GM23338 (cell line): ENCODE measurements around the gene BAG3. TPM values are rescaled to one million over a fixed set of nuclear protein-coding genes. Genes with fewer than 3 reads are reported as not detected.

ENCODE experiments used
- ATAC-seq: fragments of 200-7000 bp; cut with Tn5 transposase; 3 replicates; pipeline ENCODE4 v1.9.1; 2020
- DNase-seq: peaks from one replicate; pipeline ENCODE4 v3.0.0-alpha.2; 2015; ENCODE audit warnings: low spot score
- H2AFZ ChIP-seq: fragments of 200-600 bp; sonication (generic); 2 replicates; pipeline ENCODE4 v1.8.0; 2016; ENCODE audit warnings: antibody characterized with exemption, mild to moderate bottlenecking, moderate library complexity
- H3F3A ChIP-seq: fragments of 200-600 bp; sonication (generic); replicated peaks from 2 replicates; pipeline ENCODE4 v1.8.0; 2017; ENCODE audit warnings: antibody characterized with exemption, mixed run types, low read depth
- H3K27ac ChIP-seq: fragments of 200-600 bp; sonication (generic); 2 replicates; pipeline ENCODE4 v1.6.1; 2016; ENCODE audit warnings: low read depth
- H3K27me3 ChIP-seq: fragments of 200-600 bp; sonication (generic); 2 replicates; pipeline ENCODE4 v1.8.0; 2016; ENCODE audit warnings: mild to moderate bottlenecking, mixed run types, moderate library complexity; ENCODE audit not compliant: insufficient read depth
- H3K36me3 ChIP-seq: fragments of 200-600 bp; sonication (generic); 2 replicates; pipeline ENCODE4 v1.8.0; 2016; ENCODE audit warnings: mild to moderate bottlenecking; ENCODE audit not compliant: insufficient read depth
- H3K4me1 ChIP-seq: fragments of 200-600 bp; sonication (generic); 2 replicates; pipeline ENCODE4 v1.8.0; 2016; ENCODE audit warnings: mild to moderate bottlenecking, moderate library complexity; ENCODE audit not compliant: insufficient read depth
- H3K4me2 ChIP-seq: fragments of 200-600 bp; sonication (generic); 2 replicates; pipeline ENCODE4 v1.7.1; 2017; ENCODE audit warnings: mixed run types
- H3K4me3 ChIP-seq: fragments of 200-600 bp; sonication (generic); 2 replicates; pipeline ENCODE4 v1.6.1; 2016; ENCODE audit warnings: mixed run types
- H3K79me2 ChIP-seq: fragments of 200-600 bp; sonication (generic); replicated peaks from 2 replicates; pipeline ENCODE4 v1.8.0; 2017; ENCODE audit warnings: mild to moderate bottlenecking; ENCODE audit not compliant: insufficient read depth
- H3K9me2 ChIP-seq: fragments of 200-600 bp; sonication (generic); 2 replicates; pipeline ENCODE4 v1.8.0; 2017; ENCODE audit not compliant: insufficient read depth
- H4K20me1 ChIP-seq: fragments of 200-600 bp; sonication (generic); replicated peaks from 2 replicates; pipeline ENCODE4 v1.8.0; 2017; ENCODE audit warnings: mild to moderate bottlenecking; ENCODE audit not compliant: insufficient read depth
- H3K27ac Mint-ChIP-seq: 2 replicates; pipeline ENCODE4 v1.8.0; 2020; ENCODE audit warnings: inconsistent platforms, mild to moderate bottlenecking, moderate library complexity, mixed read lengths
- H3K27me3 Mint-ChIP-seq: 3 replicates; pipeline ENCODE4 v1.8.0; 2022; ENCODE audit warnings: low read depth, mild to moderate bottlenecking, moderate library complexity, mixed read lengths, inconsistent platforms; ENCODE audit not compliant: insufficient read depth, poor library complexity
- H3K36me3 Mint-ChIP-seq: 3 replicates; pipeline ENCODE4 v1.8.0; 2021; ENCODE audit warnings: low read depth, mild to moderate bottlenecking, inconsistent platforms, moderate library complexity, mixed read lengths
- H3K4me1 Mint-ChIP-seq: 3 replicates; pipeline ENCODE4 v1.8.0; 2020; ENCODE audit warnings: mild to moderate bottlenecking, inconsistent platforms, mixed read lengths
- H3K4me3 Mint-ChIP-seq: 3 replicates; pipeline ENCODE4 v1.8.0; 2021; ENCODE audit warnings: moderate library complexity, mild to moderate bottlenecking, inconsistent platforms, mixed read lengths
- H3K9me3 Mint-ChIP-seq: 3 replicates; pipeline ENCODE4 v1.8.0; 2020; ENCODE audit warnings: moderate library complexity, mild to moderate bottlenecking, inconsistent platforms, mixed read lengths
- CREB1 ChIP-seq: fragments of 250-450 bp; sonication (Bioruptor Pico); IDR thresholded peaks from 2 replicates; pipeline ENCODE4 v1.5.0; 2020; ENCODE audit warnings: low read depth, mild to moderate bottlenecking, moderate library complexity
- CTCF ChIP-seq, 2 experiments: fragments of 200-600 bp in 1 of 2; sonication (generic) in 1 of 2; conservative IDR thresholded peaks; 2 replicates each; pipeline versions ENCODE4 v1.5.1 to v1.6.1; 2016 to 2017; ENCODE audit warnings: antibody characterized with exemption in 2 of 2, low read depth in 2 of 2, mild to moderate bottlenecking in 2 of 2, moderate library complexity in 1 of 2
- ETS1 ChIP-seq: IDR thresholded peaks from 2 replicates; pipeline ENCODE4 v1.6.1; 2016; ENCODE audit warnings: antibody characterized with exemption
- EZH2 ChIP-seq: fragments of 200-600 bp; sonication (generic); IDR thresholded peaks from one replicate; pipeline ENCODE4 v1.8.0; 2017; ENCODE audit warnings: antibody characterized with exemption, mild to moderate bottlenecking, low read depth; ENCODE audit not compliant: unreplicated experiment
- NANOG ChIP-seq: IDR thresholded peaks from 2 replicates; pipeline ENCODE4 v1.6.1; 2016; ENCODE audit warnings: antibody characterized with exemption, borderline replicate concordance
- POLR2AphosphoS5 ChIP-seq: IDR thresholded peaks from 2 replicates; pipeline ENCODE4 v1.6.1; 2016; ENCODE audit warnings: antibody characterized with exemption, low read depth
- REST ChIP-seq: IDR thresholded peaks from one replicate; pipeline ENCODE4 v1.6.1; 2018; ENCODE audit warnings: antibody characterized with exemption; ENCODE audit not compliant: unreplicated experiment
- STAT1 ChIP-seq: IDR thresholded peaks from one replicate; pipeline ENCODE4 v1.6.1; 2016; ENCODE audit warnings: antibody characterized with exemption; ENCODE audit not compliant: unreplicated experiment
- ZNF114 ChIP-seq: fragments of 250-450 bp; sonication (Bioruptor Pico); IDR thresholded peaks from 2 replicates; pipeline ENCODE4 v1.5.0; 2020; ENCODE audit warnings: mild to moderate bottlenecking, moderate library complexity
- ZNF331 ChIP-seq: fragments of 250-450 bp; sonication (Bioruptor Pico); IDR thresholded peaks from 2 replicates; pipeline ENCODE4 v1.5.0; 2020; ENCODE audit warnings: low read depth, mild to moderate bottlenecking, moderate library complexity
- ZNF462 ChIP-seq: fragments of 250-450 bp; sonication (Bioruptor Pico); IDR thresholded peaks from 2 replicates; pipeline ENCODE4 v1.5.0; 2020; ENCODE audit warnings: mild to moderate bottlenecking, moderate library complexity
- polyA plus RNA-seq: library from polyadenylated mRNA; unstranded; fragments of >200 nt; fragmentation: Nextera tagmentation; extraction: Ambion mirVana; gene quantifications from 2 replicates; pipeline ENCODE4 v1.2.1, GENCODE V29; 2016
- total RNA-seq: library from RNA; depleted of rRNA; stranded (reverse); fragments of >200 nt; shearing (Covaris generic); gene quantifications from 2 replicates; pipeline ENCODE4 v1.2.3, GENCODE V29; 2014

BAG3 gene
- total and polyA plus RNA-seq, 2 experiments from 2014 or later = 8.2 to 8.4 TPM

DNA sequence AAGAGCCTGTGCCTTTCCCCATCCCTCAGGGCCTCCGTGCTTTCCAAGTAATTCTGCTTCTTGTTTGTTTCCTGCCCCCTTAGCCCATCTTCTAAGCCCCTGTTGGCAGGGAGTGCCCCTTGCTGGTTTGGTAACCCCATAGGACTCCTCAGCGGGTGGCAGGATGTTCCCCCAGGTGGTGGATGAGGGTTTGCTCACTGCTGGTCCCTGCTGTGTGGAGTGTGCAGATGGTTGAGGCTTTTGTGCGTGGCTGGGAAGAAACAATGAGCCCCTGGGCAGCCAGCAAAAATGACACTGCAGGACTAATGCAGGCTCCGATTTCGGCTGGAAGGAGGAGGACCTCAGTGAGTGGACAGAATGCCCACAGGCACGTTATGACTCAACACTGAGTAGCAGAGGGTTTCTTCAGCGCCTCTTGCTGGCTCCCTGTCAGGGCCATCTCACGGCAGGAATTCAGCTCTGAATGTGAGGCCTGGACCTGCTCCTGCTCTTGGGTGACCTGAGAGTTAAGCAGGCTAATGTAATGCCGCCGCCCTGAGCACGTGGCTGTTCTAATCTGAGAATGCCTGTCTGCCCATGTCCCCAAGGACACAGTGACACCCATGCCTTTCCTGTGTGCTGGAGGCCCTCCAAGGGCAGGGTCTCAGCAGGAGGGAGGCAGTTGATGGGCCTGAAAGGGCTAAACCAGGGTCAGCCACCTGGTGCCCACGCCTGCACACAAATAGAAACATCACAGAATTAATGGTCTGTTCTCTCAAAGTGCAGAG, 16.6 kb downstream of the BAG3 start (continued):
- no peak for TF ChIP-seq ZNF462 (CRISPR knock-in tag)

DNA sequence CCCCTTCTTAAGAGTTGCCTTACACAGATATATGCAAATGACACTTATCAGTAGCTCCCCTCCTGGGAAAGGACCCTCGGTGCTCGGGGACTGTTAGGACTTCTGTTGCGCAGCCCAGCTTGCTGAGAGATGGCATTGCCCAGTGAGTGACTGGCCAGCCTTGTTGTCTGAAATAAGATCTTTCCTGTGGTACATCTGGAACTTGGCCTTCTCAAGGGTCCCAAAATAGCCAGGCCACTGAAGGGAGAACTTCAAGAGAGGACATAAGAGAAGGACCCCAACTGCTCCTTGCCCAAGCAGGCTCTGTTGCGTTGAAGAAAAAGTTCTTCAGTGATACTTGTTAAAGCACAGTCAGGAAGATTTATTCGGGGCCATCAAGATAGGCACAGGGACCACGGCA, 17.3 kb downstream of the BAG3 start:
- Histone ChIP-seq H3K36me3 (0 out of 2 replicates have a peak, but pooled peaks cover 4% of the 10 kb centered on the region), H3K9me2 (no peaks in the 10 kb centered on the region), H3K79me2 (peaks cover 14% of the 10 kb centered on the region; the same call in 1 of the 2 replicates), H3K4me1 (peaks cover 5% of the 10 kb centered on the region), H2AFZ (no peak overlapping the region), H3K4me2 (no peak overlapping the region), H3F3A (no peaks in the 10 kb centered on the region), H3K27me3 (no peaks in the 10 kb centered on the region), H4K20me1 (0 out of 2 replicates have a peak, but pooled peaks cover 3% of the 10 kb centered on the region), H3K27ac (no peak overlapping the region), H3K4me3 (no peak overlapping the region)
- H3K9me3 Mint-ChIP-seq = no peaks in the 10 kb centered on the region; the same call in 2 of the 3 replicates
- H3K36me3 Mint-ChIP-seq = peaks cover 16% of the 10 kb centered on the region
- H3K4me3 Mint-ChIP-seq = no peak overlapping the region
- H3K4me1 Mint-ChIP-seq = peaks cover 45% of the 10 kb centered on the region
- no peak for TF ChIP-seq NANOG
- no peak for TF ChIP-seq CREB1
- no peak for TF ChIP-seq REST
- TF ChIP-seq CTCF (conservative IDR thresholded peaks at IDR 0.05; ENCODE audit: low read depth in 2 of 2) = no peak
- no peak for TF ChIP-seq STAT1
- TF ChIP-seq ZNF331 (CRISPR knock-in tag) = no peak
- TF ChIP-seq ETS1 = no peak
- no peak for TF ChIP-seq EZH2
- TF ChIP-seq ZNF114 (CRISPR knock-in tag) = no peak
- no peak for TF ChIP-seq POLR2AphosphoS5
- no peak for DNase-seq
- 0 out of 2 replicates have a peak overlapping the region, but pooled peaks have one; percentile 50 for H3K27ac Mint-ChIP-seq
- no peak for ATAC-seq
- peaks cover 11% of the 10 kb centered on the region for H3K27me3 Mint-ChIP-seq
